ENCODE measurements around the gene BICC1.

- TF ChIP-seq CTCF (IDR thresholded peaks at IDR 0.05) = no peak
- no peak for TF ChIP-seq POLR2A (IDR thresholded peaks at IDR 0.05)
These were observed 9.7 kb upstream of the BICC1 start for GRCh38 chr10:58502956-58503355.

Data from thyroid gland (tissue), 4 donors.